ENCODE measurements around the gene CFAP99.
"Not testable (repeated sequence)": the region's sequence is repeated elsewhere in the genome, so short reads cannot be mapped to it uniquely, and the experiment has no call there.

The CFAP99 gene

DNA sequence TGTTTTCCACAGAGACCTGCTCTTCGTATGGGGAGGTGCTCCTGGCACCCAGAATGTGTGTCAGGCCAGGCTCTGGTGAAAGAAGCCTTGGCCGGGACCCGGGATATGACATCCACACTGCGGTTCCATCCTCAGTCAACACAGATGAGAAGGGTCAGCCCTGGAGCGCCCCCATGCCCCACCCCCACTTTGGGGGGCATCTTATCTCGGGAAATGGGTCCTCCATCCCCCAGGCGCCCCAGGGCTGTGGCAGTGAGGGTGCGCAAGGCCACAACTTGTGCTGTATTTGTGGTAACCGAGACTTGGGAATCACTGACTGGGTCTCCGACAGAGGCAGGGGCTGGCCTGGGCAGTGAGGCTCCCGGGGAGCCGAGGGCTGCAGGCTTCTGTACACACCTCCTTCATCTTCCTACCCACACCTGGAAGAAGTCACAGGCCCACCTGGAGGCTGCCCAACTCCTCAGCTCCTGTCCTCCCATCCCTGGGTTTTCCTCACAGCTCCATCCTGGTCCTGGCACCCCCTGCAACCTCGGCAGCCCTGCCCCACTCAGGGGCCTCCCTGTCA lies 8.0 kb downstream of the CFAP99 start:
- Histone ChIP-seq H3K27ac (ENCODE audit: low read depth, low read length) (no peak overlapping the region), H4K20me1 (ENCODE audit: control insufficient read depth, insufficient read depth, low read depth, low read length) (no peaks in the 10 kb centered on the region), H3K4me3 (ENCODE audit: low read length) (no peak overlapping the region), H3K4me1 (ENCODE audit: control insufficient read depth, low read length) (peaks cover 2% of the 10 kb centered on the region; the same call in 1 of the 2 replicates), H3K9me3 (ENCODE audit: control insufficient read depth, insufficient read depth, low read length) (no peaks in the 10 kb centered on the region), H3K27me3 (ENCODE audit: control insufficient read depth, low read length) (peaks cover 7% of the 10 kb centered on the region), H3K4me2 (ENCODE audit: low read length) (no peak overlapping the region), H3F3A (ENCODE audit: control insufficient read depth, insufficient read depth) (no peaks in the 10 kb centered on the region), H3K36me3 (ENCODE audit: control insufficient read depth, low read length) (no peaks in the 10 kb centered on the region), H3K9me2 (replicated peaks; ENCODE audit: control insufficient read depth, low read length) (no peaks in the 10 kb centered on the region), H3K79me2 (ENCODE audit: control insufficient read depth, low read length) (no peaks in the 10 kb centered on the region)
- TF ChIP-seq, protein P1, sequence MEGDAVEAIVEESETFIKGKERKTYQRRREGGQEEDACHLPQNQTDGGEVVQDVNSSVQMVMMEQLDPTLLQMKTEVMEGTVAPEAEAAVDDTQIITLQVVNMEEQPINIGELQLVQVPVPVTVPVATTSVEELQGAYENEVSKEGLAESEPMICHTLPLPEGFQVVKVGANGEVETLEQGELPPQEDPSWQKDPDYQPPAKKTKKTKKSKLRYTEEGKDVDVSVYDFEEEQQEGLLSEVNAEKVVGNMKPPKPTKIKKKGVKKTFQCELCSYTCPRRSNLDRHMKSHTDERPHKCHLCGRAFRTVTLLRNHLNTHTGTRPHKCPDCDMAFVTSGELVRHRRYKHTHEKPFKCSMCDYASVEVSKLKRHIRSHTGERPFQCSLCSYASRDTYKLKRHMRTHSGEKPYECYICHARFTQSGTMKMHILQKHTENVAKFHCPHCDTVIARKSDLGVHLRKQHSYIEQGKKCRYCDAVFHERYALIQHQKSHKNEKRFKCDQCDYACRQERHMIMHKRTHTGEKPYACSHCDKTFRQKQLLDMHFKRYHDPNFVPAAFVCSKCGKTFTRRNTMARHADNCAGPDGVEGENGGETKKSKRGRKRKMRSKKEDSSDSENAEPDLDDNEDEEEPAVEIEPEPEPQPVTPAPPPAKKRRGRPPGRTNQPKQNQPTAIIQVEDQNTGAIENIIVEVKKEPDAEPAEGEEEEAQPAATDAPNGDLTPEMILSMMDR (IDR thresholded peaks at IDR 0.05; ENCODE audit: low read depth, low read length, poor library complexity, severe bottlenecking), result no peak
- TF ChIP-seq EZH2phosphoT487 (IDR thresholded peaks at IDR 0.05; ENCODE audit: borderline replicate concordance, low read length), result no peak

DNA sequence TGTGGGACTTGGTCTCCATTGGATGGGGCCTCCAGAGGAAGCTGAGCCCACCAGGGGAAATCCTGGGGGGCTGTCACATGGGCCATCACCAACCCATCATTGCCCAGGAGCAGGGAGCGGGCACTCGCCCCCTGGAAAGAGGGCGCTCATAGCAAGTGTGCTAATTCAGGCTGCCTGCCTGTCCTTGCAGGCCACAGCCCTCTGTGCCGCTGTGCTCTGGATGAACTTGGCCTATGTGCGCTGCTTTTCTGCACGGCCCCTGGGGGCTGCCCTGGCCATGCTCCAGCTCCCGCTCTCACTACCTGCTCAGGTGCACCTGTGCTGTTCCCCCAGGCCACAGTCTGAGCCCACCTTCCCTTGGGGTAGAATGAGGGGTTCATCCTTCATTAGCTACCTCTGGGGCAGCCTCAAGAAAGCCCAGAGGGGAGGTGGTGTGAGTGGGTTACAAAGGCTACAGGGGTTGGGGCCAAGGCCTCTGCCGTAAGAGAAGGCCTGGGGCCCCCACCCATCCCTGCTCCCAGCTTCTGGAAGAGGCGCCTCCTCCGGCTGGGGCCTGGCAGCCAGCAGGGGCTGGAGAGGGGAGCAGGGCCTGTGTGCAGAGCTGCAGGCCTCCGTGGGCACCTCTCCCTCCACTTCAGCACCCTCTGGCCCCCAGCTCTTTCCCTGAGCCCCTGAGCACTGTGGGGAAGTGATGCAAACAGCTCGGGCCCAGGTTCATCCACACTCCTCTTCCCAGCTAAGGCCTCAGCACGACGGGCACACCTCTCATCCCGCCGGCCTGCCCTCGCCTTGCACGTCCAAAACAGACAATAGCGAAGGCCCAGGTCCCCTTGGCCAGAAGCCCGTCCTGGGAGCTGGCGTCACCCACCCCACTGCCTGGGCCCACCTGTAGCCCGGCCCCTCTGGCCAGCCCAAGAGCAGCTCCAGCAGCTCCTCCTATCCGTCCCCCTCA lies 8.9 kb downstream of the CFAP99 start:
- H3K4me3 ChIP-seq (ENCODE audit: low read length), result no peak overlapping the region
- H3K9me3 ChIP-seq (ENCODE audit: control insufficient read depth, insufficient read depth, low read length), result no peaks in the 10 kb centered on the region
- H3K4me2 ChIP-seq (ENCODE audit: low read length), result no peak overlapping the region
- no peaks in the 10 kb centered on the region for H4K20me1 ChIP-seq (ENCODE audit: control insufficient read depth, insufficient read depth, low read depth, low read length)
- H3F3A ChIP-seq (ENCODE audit: control insufficient read depth, insufficient read depth), result no peaks in the 10 kb centered on the region
- no peaks in the 10 kb centered on the region for H3K27me3 ChIP-seq (ENCODE audit: control insufficient read depth, low read length)
- H3K36me3 ChIP-seq (ENCODE audit: control insufficient read depth, low read length), result no peaks in the 10 kb centered on the region
- no peaks in the 10 kb centered on the region for H3K4me1 ChIP-seq (ENCODE audit: control insufficient read depth, low read length)
- H3K27ac ChIP-seq (ENCODE audit: low read depth, low read length), result no peak overlapping the region
- H3K9me2 ChIP-seq (replicated peaks; ENCODE audit: control insufficient read depth, low read length), result no peaks in the 10 kb centered on the region
- TF ChIP-seq, protein P1 (IDR thresholded peaks at IDR 0.05; ENCODE audit: low read depth, low read length, poor library complexity, severe bottlenecking), result no peak
- no peak for TF ChIP-seq EZH2phosphoT487 (IDR thresholded peaks at IDR 0.05; ENCODE audit: borderline replicate concordance, low read length)
- no peaks in the 10 kb centered on the region for H3K79me2 ChIP-seq (ENCODE audit: control insufficient read depth, low read length)

DNA sequence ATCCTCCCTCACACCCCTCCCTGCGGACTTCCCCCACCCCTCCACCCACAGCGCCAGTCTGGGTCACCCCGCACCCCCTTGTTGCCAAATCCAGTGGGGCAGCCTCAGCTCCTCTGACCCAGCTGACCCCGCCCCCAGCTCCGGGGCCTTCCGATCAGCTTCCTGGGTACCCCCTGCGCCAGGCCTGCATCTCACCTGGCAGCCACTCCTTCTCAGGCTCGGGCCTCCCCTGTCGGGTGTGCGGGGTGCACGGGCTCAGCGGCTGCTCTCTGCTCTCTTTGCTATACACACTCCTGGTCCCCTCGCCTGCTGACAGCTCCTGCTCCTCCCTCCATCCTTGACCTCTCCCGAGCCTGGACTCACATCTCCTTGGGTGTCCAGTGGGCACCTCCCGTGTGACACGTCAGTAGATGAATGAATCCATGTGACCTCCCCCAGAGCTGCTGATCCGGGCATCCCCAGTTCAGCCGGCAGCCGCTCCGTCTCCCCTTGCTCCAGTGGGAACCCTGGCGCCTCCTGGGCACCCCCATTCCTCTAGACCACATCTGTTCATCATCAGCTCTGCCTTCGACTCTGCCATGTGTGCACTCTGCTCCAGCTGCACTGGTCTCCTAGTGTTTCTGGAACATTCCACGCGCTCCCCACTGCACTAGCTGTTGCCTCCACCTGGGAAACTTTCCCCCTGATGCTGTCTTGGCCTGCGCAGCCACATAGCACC lies 9.9 kb downstream of the CFAP99 start:
- no peak overlapping the region for H3K27ac ChIP-seq (ENCODE audit: low read depth, low read length)
- H3K4me1 ChIP-seq (ENCODE audit: control insufficient read depth, low read length), result no peaks in the 10 kb centered on the region
- H3K9me3 ChIP-seq (ENCODE audit: control insufficient read depth, insufficient read depth, low read length), result no peaks in the 10 kb centered on the region
- H3K4me3 ChIP-seq (ENCODE audit: low read length), result no peak overlapping the region
- no peaks in the 10 kb centered on the region for H3F3A ChIP-seq (ENCODE audit: control insufficient read depth, insufficient read depth)
- TF ChIP-seq EZH2phosphoT487 (IDR thresholded peaks at IDR 0.05; ENCODE audit: borderline replicate concordance, low read length), result no peak
- TF ChIP-seq, protein P1 (IDR thresholded peaks at IDR 0.05; ENCODE audit: low read depth, low read length, poor library complexity, severe bottlenecking), result no peak
- H4K20me1 ChIP-seq (ENCODE audit: control insufficient read depth, insufficient read depth, low read depth, low read length), result no peaks in the 10 kb centered on the region
- no peaks in the 10 kb centered on the region for H3K27me3 ChIP-seq (ENCODE audit: control insufficient read depth, low read length)
- H3K4me2 ChIP-seq (ENCODE audit: low read length), result no peak overlapping the region
- no peaks in the 10 kb centered on the region for H3K9me2 ChIP-seq (replicated peaks; ENCODE audit: control insufficient read depth, low read length)
- H3K36me3 ChIP-seq (ENCODE audit: control insufficient read depth, low read length), result no peaks in the 10 kb centered on the region
- H3K79me2 ChIP-seq (ENCODE audit: control insufficient read depth, low read length), result no peaks in the 10 kb centered on the region

DNA sequence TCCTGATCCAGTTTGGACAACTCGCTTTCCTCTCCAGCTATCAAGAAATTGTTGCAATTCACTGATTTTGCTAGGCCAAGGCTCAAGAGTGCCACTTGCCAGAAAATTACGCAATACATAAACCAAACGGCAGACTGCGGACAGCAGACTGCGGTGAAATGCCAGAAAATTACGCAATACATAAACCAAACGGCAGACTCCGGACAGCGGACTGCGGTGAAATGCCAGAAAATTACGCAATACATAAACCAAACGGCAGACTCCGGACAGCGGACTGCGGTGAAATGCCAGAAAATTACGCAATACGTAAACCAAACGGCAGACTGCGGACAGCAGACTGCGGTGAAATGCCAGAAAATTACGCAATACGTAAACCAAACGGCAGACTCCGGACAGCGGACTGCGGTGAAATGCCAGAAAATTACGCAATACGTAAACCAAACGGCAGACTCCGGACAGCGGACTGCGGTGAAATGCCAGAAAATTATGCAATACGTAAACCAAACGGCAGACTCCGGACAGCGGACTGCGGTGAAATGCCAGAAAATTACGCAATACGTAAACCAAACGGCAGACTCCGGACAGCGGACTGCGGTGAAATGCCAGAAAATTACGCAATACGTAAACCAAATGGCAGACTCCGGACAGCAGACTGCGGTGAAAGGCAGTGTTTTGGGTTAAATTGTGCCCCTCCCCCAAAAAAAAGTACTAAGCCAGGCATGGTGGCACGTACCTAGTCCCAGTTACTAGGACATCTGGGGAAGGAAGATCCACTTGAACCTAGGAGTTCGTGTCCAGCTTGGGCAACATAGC lies 11.4 kb downstream of the CFAP99 start:
- H3K9me2 ChIP-seq (replicated peaks; ENCODE audit: control insufficient read depth, low read length); H3K79me2 ChIP-seq (ENCODE audit: control insufficient read depth, low read length); H3K9me3 ChIP-seq (ENCODE audit: control insufficient read depth, insufficient read depth, low read length); H4K20me1 ChIP-seq (ENCODE audit: control insufficient read depth, insufficient read depth, low read depth, low read length); H3K4me1 ChIP-seq (ENCODE audit: control insufficient read depth, low read length); H3F3A ChIP-seq (ENCODE audit: control insufficient read depth, insufficient read depth); H3K4me2 ChIP-seq (ENCODE audit: low read length); H3K4me3 ChIP-seq (ENCODE audit: low read length); H3K27ac ChIP-seq (ENCODE audit: low read depth, low read length); H3K36me3 ChIP-seq (ENCODE audit: control insufficient read depth, low read length); H3K27me3 ChIP-seq (ENCODE audit: control insufficient read depth, low read length): not testable (repeated sequence)
